NCI-H2227 treated with DMSO at 0.1 percent for 48 hours (cell line): ENCODE measurements around the gene CHADL.

ENCODE experiments used
- DNase-seq: peaks from one replicate; lab custom pipeline; 2025; lab: John Stamatoyannopoulos, UW

Gene CHADL

GRCh38 chr22:41230401-41230785 is 10.3 kb downstream of the CHADL start:
- DNase-seq: no peak

GRCh38 chr22:41229730-41230400 is 10.9 kb downstream of the CHADL start:
- no peak for DNase-seq

DNA sequence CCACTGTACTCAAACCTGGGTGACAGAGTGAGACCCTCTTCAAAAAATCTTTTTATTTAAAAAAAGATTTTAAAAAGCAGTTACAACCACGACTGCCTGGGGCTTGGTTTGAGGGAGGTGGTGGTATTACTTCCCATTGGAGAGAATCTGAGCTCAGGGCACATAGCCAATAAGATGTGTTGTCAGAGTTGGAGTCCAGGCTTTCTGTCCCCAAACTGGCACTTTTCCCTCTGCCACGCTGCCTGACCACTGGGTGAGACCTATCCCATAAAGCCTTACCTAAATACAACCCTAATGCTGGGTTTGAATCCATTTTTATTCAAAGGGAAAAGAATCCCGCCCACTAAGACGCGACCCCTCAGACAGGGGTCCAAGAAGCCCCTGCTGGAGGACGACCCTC is 11.5 kb downstream of the CHADL start:
- no peak for DNase-seq

DNA sequence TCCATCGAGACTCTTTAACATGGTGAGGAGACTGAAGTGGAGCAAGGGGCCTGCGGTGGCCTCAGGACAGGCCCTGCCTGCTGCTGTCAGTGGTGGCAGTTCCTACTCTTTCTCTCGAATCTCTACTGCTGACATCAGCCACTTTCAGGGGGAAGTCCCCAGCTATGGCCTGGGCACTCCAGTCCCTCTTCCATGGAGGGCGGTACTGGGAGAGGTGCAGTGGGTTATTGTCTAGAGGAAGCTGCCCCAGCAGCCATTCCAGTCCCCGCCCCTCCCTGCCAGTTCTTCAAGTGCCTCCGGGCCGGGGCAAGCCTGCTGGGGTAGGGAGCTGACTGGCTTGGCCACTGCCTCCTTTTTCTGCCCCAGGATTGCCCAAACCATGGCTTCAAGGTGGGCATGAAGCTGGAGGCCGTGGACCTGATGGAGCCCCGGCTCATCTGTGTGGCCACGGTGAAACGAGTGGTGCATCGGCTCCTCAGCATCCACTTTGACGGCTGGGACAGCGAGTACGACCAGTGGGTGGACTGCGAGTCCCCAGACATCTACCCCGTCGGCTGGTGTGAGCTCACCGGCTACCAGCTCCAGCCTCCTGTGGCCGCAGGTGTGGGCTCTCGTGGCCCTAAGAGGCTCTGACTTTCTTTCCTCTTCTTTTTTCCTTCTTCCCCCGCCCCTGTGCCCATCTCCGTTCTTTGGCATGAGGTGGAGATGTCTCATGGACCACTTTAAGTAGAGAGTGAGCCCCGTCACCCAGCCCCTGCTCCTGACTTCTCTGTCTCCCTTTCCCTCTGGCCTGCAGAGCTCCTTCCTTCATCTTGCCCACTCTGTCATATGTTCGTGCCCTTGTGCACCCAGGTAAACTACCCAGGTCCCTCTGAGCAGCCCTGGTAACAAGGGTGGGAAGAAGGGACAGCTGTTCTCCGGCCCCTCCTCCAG is 13.7 kb downstream of the CHADL start:
- no peak for DNase-seq

DNA sequence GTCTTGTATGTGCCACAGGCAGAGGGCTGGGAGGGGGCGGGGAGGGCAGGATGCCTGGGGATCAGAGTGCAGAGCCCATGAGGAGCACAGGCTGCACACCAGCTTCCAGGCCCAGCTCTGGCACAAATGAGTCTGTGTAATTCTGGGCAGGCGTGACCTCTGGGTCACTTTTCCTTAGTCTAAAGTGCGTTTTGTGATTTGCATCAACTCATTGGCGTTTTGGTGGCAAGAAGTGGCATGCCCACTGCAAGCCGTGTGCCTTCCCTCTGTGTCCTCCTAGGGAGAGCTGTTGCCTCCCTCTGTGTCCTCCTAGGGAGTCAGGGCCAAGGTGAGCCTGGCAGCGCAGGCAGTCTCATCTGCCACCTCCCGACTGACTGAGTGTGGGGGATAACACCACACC is 17.2 kb downstream of the CHADL start:
- no peak for DNase-seq

GRCh38 chr22:41222846-41223507 is 17.8 kb downstream of the CHADL start:
- no peak for DNase-seq

DNA sequence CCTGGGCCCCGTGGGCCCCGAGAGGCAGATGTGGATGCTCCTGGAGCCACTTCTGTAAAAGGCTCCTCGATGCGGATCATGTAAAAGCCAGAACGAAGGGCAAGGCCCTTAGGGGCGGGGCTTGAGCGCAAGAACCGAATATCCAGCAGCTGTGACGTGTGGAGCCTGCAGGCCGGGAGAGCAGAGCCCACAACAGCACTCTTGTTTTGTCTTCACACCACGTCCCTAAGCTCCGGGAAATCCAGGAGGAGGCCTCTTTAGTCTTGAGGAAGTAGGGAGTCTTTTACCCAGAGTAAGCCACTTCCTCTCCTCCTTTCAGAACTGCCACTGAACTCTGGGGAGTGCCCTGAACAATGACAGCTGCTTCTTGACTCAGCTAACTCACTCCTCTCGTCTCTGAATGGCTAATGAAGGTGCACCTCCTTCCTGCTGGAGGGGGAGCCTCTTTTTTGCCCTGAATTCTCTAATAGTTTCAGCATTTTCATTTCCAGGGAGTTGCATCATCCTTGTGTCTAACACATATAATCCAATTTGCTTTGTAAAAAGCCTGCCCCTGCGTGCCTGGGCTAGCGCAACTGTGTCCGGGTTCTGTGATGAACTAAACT is 23.1 kb downstream of the CHADL start:
- DNase-seq: no peak

DNA sequence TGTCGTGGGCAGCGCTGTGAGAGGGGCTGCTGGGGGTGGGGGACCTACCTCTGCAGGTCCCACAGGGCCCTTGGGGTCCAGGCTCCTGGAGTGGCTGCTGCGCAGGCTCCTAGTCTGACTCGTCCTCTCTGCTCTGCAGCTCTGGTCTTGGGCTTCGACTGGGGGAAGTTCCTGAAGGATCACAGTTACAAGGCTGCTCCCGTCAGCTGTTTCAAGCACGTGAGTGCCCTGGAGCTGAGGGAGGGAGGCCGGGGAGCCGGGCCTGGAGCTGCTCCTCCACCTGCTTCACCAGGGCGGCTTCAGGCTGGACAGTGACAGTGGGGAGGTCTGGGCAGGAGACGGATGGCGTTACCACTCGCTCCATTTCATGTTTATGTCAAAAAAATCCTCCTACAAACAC is 23.7 kb downstream of the CHADL start:
- DNase-seq: no peak

- no peak for DNase-seq
These were observed 24.8 kb downstream of the CHADL start for GRCh38 chr22:41215926-41216325.

DNA sequence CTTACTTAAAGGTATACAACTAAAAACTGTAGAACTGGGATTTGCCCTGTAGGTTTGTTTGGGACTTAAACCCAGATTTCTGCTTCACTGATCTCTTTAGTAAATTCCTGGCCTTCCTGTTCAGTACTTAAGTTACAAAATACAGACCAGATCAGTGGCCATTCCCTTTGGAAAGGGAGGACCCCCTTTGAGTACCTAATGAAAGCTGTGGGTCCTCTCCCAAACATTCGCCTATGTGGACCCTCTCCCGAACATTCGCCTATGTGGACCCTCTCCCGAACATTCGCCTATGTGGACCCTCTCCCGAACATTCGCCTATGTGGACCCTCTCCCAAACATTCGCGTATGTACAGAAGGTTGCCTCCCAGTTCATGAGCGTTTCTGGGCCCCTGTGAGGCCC is 25.3 kb downstream of the CHADL start:
- DNase-seq: no peak

- no peak for DNase-seq
These were observed 34.0 kb downstream of the CHADL start for GRCh38 chr22:41206719-41207118.

- peak; percentile 91 for DNase-seq
These were observed 35.5 kb downstream of the CHADL start, which contains the start of gene L3MBTL2 for GRCh38 chr22:41204992-41205900. TSS of gene L3MBTL2 (plus strand) at chr22:41205312. CDS start at chr22:41205363, 51 bp downstream.

GRCh38 chr22:41204066-41204465 is 36.7 kb downstream of the CHADL start:
- DNase-seq: no peak

- no peak for DNase-seq
These were observed 37.6 kb downstream of the CHADL start for GRCh38 chr22:41203118-41203517.

- DNase-seq: no peak
These were observed 39.6 kb downstream of the CHADL start for GRCh38 chr22:41201141-41201540.

DNA sequence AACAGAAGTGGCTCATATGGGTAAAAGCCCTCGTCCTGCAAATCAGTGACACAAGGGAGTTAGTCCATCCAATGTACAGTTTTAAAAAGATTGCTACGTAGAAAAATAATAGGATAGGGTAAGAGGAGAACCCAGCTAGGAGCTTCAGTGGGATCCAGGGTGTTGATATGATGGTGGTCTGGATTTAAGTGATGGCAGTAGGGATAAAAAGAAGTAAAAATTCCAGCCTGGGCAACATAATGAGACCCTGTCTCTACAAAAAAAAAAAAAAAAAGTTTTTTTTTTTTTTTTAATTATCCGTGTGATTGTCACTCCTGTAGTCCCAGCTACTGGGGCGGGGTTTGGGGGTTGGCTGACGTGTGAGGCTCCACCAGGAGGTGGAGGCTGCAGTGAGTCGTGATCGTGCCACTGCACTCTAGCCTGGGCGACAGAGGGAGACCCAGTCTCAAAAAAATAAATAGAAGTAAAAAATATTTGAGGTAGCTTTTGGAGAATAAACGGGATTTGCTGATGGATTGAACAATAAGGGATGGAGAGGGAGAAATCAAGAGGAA is 42.6 kb downstream of the CHADL start:
- DNase-seq: peak; percentile 15

DNA sequence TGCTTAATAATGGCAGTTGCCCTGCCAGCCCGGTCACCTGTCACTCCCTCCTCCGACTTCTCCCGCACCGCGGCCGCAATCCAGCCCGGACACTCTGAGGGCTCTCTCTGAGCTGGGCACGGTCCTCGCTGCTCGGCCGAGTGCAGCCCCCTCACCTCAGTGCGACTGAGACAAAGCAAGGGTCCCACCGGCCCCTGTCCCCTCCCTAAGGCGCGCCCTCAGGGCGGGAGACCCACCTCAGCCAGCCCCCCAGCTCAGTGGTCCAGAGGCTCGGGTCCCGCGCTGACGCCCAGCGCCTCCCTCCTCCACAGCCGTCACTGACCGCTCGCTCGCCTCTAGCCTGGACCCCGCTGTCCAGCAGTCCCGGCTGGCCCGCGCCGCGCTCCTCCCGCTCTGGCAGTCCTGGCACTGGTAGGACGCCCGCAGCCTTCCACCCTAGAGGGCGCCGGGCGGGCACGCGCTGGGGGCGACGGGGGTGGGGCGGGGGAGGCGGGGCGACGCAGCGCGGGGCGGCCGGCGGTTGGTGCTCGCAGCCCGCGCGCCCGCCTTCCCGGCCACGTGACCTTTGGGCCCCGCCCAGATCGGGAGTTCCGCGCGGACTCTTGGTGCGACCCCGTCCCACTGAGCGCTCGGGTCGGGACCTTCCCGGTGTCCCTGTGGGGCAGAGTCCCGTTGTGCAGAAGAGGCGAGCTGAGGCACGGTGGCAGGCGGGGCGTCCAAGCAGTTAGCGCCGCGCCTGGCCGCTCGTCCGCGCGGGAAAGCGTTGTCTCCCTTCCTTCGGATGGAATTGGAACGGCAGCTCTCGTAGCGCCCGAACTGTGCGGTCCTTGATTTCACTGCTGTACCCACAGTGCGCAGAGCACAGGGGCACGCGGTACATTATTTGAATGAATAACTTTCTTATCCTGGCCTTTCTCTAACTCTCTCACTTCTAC is 43.4 kb downstream of the CHADL start:
- peak; percentile 37 for DNase-seq

GRCh38 chr22:41193829-41194228 is 46.9 kb downstream of the CHADL start:
- no peak for DNase-seq

DNA sequence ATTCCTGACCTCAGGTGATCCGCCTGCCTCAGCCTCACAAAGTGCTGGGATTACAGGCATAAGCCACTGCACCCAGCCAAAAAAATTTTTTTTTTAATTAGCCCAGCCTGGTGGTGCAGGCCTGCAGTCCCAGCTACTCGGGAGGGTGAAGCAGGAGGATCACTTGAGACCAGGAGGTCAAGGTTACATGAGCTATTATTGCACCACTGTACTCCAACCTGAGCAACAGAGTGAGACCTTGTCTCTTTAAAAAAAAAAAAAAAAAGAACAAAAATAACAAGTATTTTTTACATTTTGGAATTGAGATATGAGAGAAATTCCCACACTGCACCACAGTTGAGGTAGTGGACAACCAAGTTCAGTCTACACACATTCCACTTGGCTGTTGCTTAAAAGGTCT is 49.3 kb downstream of the CHADL start:
- DNase-seq: no peak

DNA sequence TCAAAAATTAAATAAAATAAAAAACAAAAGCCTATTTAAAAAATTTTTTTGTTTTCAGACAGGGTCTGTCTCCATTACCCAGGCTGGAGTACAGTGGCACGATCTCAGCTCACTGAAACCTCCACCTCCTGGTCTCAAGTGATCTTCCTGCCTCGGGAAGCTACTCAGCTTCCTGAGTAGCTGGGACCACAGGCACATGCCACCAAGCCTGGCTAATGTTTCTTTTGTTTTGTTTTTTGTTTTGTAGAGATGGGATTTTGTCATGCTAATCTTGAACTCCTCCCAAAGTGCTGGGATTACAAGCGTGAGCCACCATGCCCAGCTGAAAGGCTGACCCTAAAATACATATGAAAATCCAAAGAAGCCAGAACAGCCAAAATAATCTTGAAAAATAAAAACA is 56.1 kb downstream of the CHADL start:
- no peak for DNase-seq
